Mesenchymal stem cell (in vitro differentiated cells and primary cell): ENCODE data around the gene TBL1Y.

Source experiments
- DNase-seq: peaks from one replicate; pipeline ENCODE4 v3.0.0-alpha.2; 2013
- H2AFZ ChIP-seq: one replicate; pipeline ENCODE4 v1.6.1; 2013; ENCODE audit warnings: low read depth, mild to moderate bottlenecking, control low read depth, inconsistent platforms, low read length, moderate library complexity
- H2AK5ac ChIP-seq: 2 replicates; pipeline ENCODE4 v1.6.1; 2013; ENCODE audit warnings: low read length, moderate library complexity, mild to moderate bottlenecking, inconsistent platforms; ENCODE audit not compliant: severe bottlenecking
- H2BK120ac ChIP-seq: one replicate; pipeline ENCODE4 v1.6.1; 2013; ENCODE audit warnings: low read depth, mild to moderate bottlenecking, inconsistent platforms, low read length, moderate library complexity
- H2BK12ac ChIP-seq, 2 experiments: one replicate each; pipeline ENCODE4 v1.6.1; 2013; ENCODE audit warnings: inconsistent platforms in 2 of 2, low read length in 2 of 2, mild to moderate bottlenecking in 2 of 2, moderate library complexity in 2 of 2, control low read depth in 1 of 2
- H2BK15ac ChIP-seq: one replicate; pipeline ENCODE4 v1.6.1; 2013; ENCODE audit warnings: mild to moderate bottlenecking, low read depth, inconsistent platforms; ENCODE audit not compliant: poor library complexity, severe bottlenecking
- H2BK5ac ChIP-seq: 2 replicates; pipeline ENCODE4 v1.6.1; 2013; ENCODE audit warnings: low read depth, mild to moderate bottlenecking, low read length, control low read depth, inconsistent platforms; ENCODE audit not compliant: poor library complexity, severe bottlenecking
- H3K14ac ChIP-seq, 2 experiments: one replicate each; pipeline ENCODE4 v1.6.1; 2013; ENCODE audit warnings: inconsistent platforms in 2 of 2, low read length in 2 of 2, control low read depth in 1 of 2, mild to moderate bottlenecking in 1 of 2, moderate library complexity in 1 of 2
- H3K18ac ChIP-seq, 2 experiments: one replicate each; pipeline ENCODE4 v1.6.1; 2013; ENCODE audit warnings: inconsistent platforms in 2 of 2, low read length in 2 of 2, control low read depth in 1 of 2, low read depth in 1 of 2, mild to moderate bottlenecking in 1 of 2
- H3K23ac ChIP-seq, 2 experiments: one replicate each; pipeline ENCODE4 v1.6.1; 2013; ENCODE audit warnings: inconsistent platforms in 2 of 2, low read length in 2 of 2, mild to moderate bottlenecking in 2 of 2, moderate library complexity in 2 of 2, control low read depth in 1 of 2
- H3K27ac ChIP-seq: 2 replicates; pipeline ENCODE4 v1.5.1; 2013; ENCODE audit warnings: mild to moderate bottlenecking, moderate library complexity, low read length, control low read depth, inconsistent platforms; ENCODE audit not compliant: poor library complexity, severe bottlenecking
- H3K27me3 ChIP-seq, 2 experiments: 2 replicates each; pipeline versions ENCODE4 v1.6.1 to v1.7.0; 2013; ENCODE audit warnings: low read length in 2 of 2, mild to moderate bottlenecking in 2 of 2, moderate library complexity in 2 of 2, control low read depth in 1 of 2, inconsistent platforms in 1 of 2; ENCODE audit not compliant: control insufficient read depth in 1 of 2, insufficient read depth in 1 of 2
- H3K36me3 ChIP-seq, 2 experiments: 2 replicates each; pipeline versions ENCODE4 v1.6.1 to v1.7.0; 2013; ENCODE audit warnings: low read length in 2 of 2, control low read depth in 1 of 2, inconsistent platforms in 1 of 2, low read depth in 1 of 2, mild to moderate bottlenecking in 1 of 2; ENCODE audit not compliant: insufficient read depth in 2 of 2, control insufficient read depth in 1 of 2
- H3K4ac ChIP-seq, 2 experiments: one replicate each; pipeline ENCODE4 v1.6.1; 2013; ENCODE audit warnings: inconsistent platforms in 2 of 2, low read length in 2 of 2, mild to moderate bottlenecking in 2 of 2, moderate library complexity in 2 of 2, control low read depth in 1 of 2, low read depth in 1 of 2
- H3K4me1 ChIP-seq: 2 replicates; pipeline ENCODE4 v1.6.1; 2013; ENCODE audit warnings: low read depth, low read length, control low read depth; ENCODE audit not compliant: control insufficient read depth, insufficient read depth
- H3K4me2 ChIP-seq: 2 replicates; pipeline ENCODE4 v1.6.1; 2013; ENCODE audit warnings: low read length, mild to moderate bottlenecking, inconsistent platforms; ENCODE audit not compliant: poor library complexity, severe bottlenecking
- H3K4me3 ChIP-seq, 2 experiments: 2 replicates each; pipeline versions ENCODE4 v1.5.1 to v1.7.0; 2013; ENCODE audit warnings: low read length in 2 of 2, mild to moderate bottlenecking in 2 of 2, control low read depth in 1 of 2, low read depth in 1 of 2; ENCODE audit not compliant: insufficient read depth in 1 of 2
- H3K79me1 ChIP-seq: replicated peaks from 2 replicates; pipeline ENCODE4 v1.6.1; 2013; ENCODE audit warnings: mild to moderate bottlenecking, control low read depth, low read length, inconsistent platforms; ENCODE audit not compliant: poor library complexity, severe bottlenecking
- H3K9ac ChIP-seq: 2 replicates; pipeline ENCODE4 v1.7.0; 2013; ENCODE audit warnings: mild to moderate bottlenecking, low read length, moderate library complexity
- H3K9me3 ChIP-seq: 2 replicates; pipeline ENCODE4 v1.7.0; 2013; ENCODE audit warnings: mild to moderate bottlenecking, low read length; ENCODE audit not compliant: control insufficient read depth
- H4K8ac ChIP-seq: one replicate; pipeline ENCODE4 v1.6.1; 2013; ENCODE audit warnings: inconsistent platforms, mild to moderate bottlenecking, low read length, moderate library complexity
- H4K91ac ChIP-seq: one replicate; pipeline ENCODE4 v1.6.1; 2013; ENCODE audit warnings: mild to moderate bottlenecking, low read length, inconsistent platforms
- WGBS: methylation state at CpG from one replicate; pipeline ENCODE4 v1.1.7; 2013; ENCODE audit warnings: mixed read lengths; 5-methylcytosine and 5-hydroxymethylcytosine counted together

Gene TBL1Y

GRCh38 chrY:6929237-6929636 is 18.7 kb downstream of the TBL1Y start:
- H3K4me2 ChIP-seq: no peak overlapping the region
- H2BK120ac ChIP-seq: no peak overlapping the region
- H2AK5ac ChIP-seq: no peak overlapping the region
- no peaks in the 10 kb centered on the region for H3K9me3 ChIP-seq
- no peaks in the 10 kb centered on the region for H3K79me1 ChIP-seq
- H2AFZ ChIP-seq: no peak overlapping the region
- no peak overlapping the region for H2BK5ac ChIP-seq
- no peak overlapping the region for H3K27ac ChIP-seq
- no peak overlapping the region for H4K8ac ChIP-seq
- WGBS: 100% methylated on average over 1 of the region's 1 CpG
- H3K18ac ChIP-seq: no peak overlapping the region
- no peak overlapping the region for H3K4ac ChIP-seq
- no peak overlapping the region for H2BK15ac ChIP-seq
- no peaks in the 10 kb centered on the region for H3K27me3 ChIP-seq
- H3K4me1 ChIP-seq: no peaks in the 10 kb centered on the region
- H3K4me3 ChIP-seq: no peak overlapping the region
- H3K14ac ChIP-seq: no peak overlapping the region
- no peak overlapping the region for H4K91ac ChIP-seq
- no peak overlapping the region for H3K9ac ChIP-seq
- DNase-seq: no peak
- H3K23ac ChIP-seq: no peak overlapping the region
- no peaks in the 10 kb centered on the region for H3K36me3 ChIP-seq
- no peak overlapping the region for H2BK12ac ChIP-seq

- Histone ChIP-seq H3K27ac (no peak overlapping the region), H3K36me3 (no peaks in the 10 kb centered on the region), H3K27me3 (no peaks in the 10 kb centered on the region), H3K4ac (no peak overlapping the region), H3K9me3 (no peaks in the 10 kb centered on the region), H3K4me3 (no peak overlapping the region), H4K8ac (no peak overlapping the region), H2BK12ac (no peak overlapping the region), H3K18ac (no peak overlapping the region), H2AFZ (no peak overlapping the region), H3K23ac (no peak overlapping the region), H2BK5ac (no peak overlapping the region), H3K4me2 (no peak overlapping the region), H3K14ac (no peak overlapping the region), H2BK15ac (no peak overlapping the region), H2BK120ac (no peak overlapping the region), H3K9ac (no peak overlapping the region), H3K79me1 (no peaks in the 10 kb centered on the region), H2AK5ac (no peak overlapping the region), H4K91ac (no peak overlapping the region), H3K4me1 (no peaks in the 10 kb centered on the region)
- 100% methylated on average over 1 of the region's 4 CpGs for WGBS
- DNase-seq: no peak
Measured at GRCh38 chrY:6931779-6932396, 21.4 kb downstream of the TBL1Y start.

- H3K4me1 ChIP-seq: no peaks in the 10 kb centered on the region
- no peak overlapping the region for H2BK12ac ChIP-seq
- H3K4ac ChIP-seq: no peak overlapping the region
- H4K91ac ChIP-seq: no peak overlapping the region
- H3K4me3 ChIP-seq: no peak overlapping the region
- H3K27ac ChIP-seq: no peak overlapping the region
- DNase-seq: no peak
- WGBS: 67% methylated on average over 1 of the region's 2 CpGs
- no peak overlapping the region for H3K9ac ChIP-seq
- no peak overlapping the region for H2BK120ac ChIP-seq
- no peaks in the 10 kb centered on the region for H3K79me1 ChIP-seq
- H2BK5ac ChIP-seq: no peak overlapping the region
- H3K4me2 ChIP-seq: no peak overlapping the region
- H3K23ac ChIP-seq: no peak overlapping the region
- no peak overlapping the region for H2BK15ac ChIP-seq
- H2AK5ac ChIP-seq: no peak overlapping the region
- H3K36me3 ChIP-seq: no peaks in the 10 kb centered on the region
- no peak overlapping the region for H2AFZ ChIP-seq
- H3K9me3 ChIP-seq: no peaks in the 10 kb centered on the region
- no peak overlapping the region for H3K18ac ChIP-seq
- H4K8ac ChIP-seq: no peak overlapping the region
- no peaks in the 10 kb centered on the region for H3K27me3 ChIP-seq
- no peak overlapping the region for H3K14ac ChIP-seq
Measured at GRCh38 chrY:6935497-6935896, 25.0 kb downstream of the TBL1Y start.

GRCh38 chrY:6947695-6948094 is 37.2 kb downstream of the TBL1Y start:
- Histone ChIP-seq H3K18ac (no peak overlapping the region), H2BK120ac (no peak overlapping the region), H3K9ac (no peak overlapping the region), H3K27ac (no peak overlapping the region), H4K8ac (no peak overlapping the region), H4K91ac (no peak overlapping the region), H2BK15ac (no peak overlapping the region), H3K27me3 (no peaks in the 10 kb centered on the region), H3K36me3 (no peaks in the 10 kb centered on the region), H3K9me3 (no peaks in the 10 kb centered on the region), H3K4me2 (no peak overlapping the region), H2BK5ac (no peak overlapping the region), H3K4ac (no peak overlapping the region), H3K4me3 (no peak overlapping the region), H3K14ac (no peak overlapping the region), H3K79me1 (no peaks in the 10 kb centered on the region), H3K23ac (no peak overlapping the region), H3K4me1 (no peaks in the 10 kb centered on the region), H2AFZ (no peak overlapping the region), H2AK5ac (no peak overlapping the region), H2BK12ac (no peak overlapping the region)
- no peak for DNase-seq
